Measurements from ENCODE around the gene FAM236B.
"Not testable (repeated sequence)": the region's sequence is repeated elsewhere in the genome, so short reads cannot be mapped to it uniquely, and the experiment has no call there.

DNA sequence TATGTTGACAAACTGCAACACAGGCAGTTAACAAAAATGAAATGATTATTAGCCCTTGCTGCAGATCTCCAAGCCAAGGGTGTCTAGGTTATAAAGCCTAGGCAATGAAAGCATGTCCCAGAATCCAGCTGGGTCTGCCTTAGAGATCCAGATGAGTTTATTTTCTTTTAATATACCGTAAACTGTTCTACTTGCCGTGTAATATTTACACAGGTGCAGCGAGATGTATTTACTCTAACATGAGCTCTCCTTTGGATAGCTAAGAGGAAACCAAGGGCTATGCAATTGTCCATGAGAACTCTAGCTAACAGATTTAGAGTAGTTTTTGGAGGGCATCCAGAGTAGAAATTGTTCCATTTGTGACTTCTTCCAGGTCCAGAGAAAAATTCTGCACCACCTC, 33.9 kb downstream of the FAM236B start:
- TF ChIP-seq, protein P1, sequence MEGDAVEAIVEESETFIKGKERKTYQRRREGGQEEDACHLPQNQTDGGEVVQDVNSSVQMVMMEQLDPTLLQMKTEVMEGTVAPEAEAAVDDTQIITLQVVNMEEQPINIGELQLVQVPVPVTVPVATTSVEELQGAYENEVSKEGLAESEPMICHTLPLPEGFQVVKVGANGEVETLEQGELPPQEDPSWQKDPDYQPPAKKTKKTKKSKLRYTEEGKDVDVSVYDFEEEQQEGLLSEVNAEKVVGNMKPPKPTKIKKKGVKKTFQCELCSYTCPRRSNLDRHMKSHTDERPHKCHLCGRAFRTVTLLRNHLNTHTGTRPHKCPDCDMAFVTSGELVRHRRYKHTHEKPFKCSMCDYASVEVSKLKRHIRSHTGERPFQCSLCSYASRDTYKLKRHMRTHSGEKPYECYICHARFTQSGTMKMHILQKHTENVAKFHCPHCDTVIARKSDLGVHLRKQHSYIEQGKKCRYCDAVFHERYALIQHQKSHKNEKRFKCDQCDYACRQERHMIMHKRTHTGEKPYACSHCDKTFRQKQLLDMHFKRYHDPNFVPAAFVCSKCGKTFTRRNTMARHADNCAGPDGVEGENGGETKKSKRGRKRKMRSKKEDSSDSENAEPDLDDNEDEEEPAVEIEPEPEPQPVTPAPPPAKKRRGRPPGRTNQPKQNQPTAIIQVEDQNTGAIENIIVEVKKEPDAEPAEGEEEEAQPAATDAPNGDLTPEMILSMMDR (IDR thresholded peaks at IDR 0.05; ENCODE audit: extremely low read depth in 1 of 2, insufficient read depth in 1 of 2, low read depth in 1 of 2, low read length in 2 of 2), result not testable (repeated sequence)
- TF ChIP-seq MAX (IDR thresholded peaks at IDR 0.05; ENCODE audit: insufficient read depth, insufficient read length); GATA2 (IDR thresholded peaks at IDR 0.05; ENCODE audit: insufficient read depth, insufficient read length, low read depth, low read length); POLR2A (IDR thresholded peaks at IDR 0.05; ENCODE audit: low read depth, low read length); EZH2 (IDR thresholded peaks at IDR 0.05; ENCODE audit: borderline replicate concordance, low read depth, low read length, severe bottlenecking); POLR2AphosphoS5 (IDR thresholded peaks at IDR 0.05; ENCODE audit: insufficient read depth, low read depth, low read length); JUN (IDR thresholded peaks at IDR 0.05; ENCODE audit: borderline replicate concordance, insufficient read depth, insufficient read length, low read depth): not testable (repeated sequence)
